ENCODE measurements around the gene SLC50A1.
A peak's percentile ranks its signal among the peaks of the same experiment; 100 is the strongest.
"Not testable (repeated sequence)": the region's sequence is repeated elsewhere in the genome, so short reads cannot be mapped to it uniquely, and the experiment has no call there.

Gene SLC50A1

DNA sequence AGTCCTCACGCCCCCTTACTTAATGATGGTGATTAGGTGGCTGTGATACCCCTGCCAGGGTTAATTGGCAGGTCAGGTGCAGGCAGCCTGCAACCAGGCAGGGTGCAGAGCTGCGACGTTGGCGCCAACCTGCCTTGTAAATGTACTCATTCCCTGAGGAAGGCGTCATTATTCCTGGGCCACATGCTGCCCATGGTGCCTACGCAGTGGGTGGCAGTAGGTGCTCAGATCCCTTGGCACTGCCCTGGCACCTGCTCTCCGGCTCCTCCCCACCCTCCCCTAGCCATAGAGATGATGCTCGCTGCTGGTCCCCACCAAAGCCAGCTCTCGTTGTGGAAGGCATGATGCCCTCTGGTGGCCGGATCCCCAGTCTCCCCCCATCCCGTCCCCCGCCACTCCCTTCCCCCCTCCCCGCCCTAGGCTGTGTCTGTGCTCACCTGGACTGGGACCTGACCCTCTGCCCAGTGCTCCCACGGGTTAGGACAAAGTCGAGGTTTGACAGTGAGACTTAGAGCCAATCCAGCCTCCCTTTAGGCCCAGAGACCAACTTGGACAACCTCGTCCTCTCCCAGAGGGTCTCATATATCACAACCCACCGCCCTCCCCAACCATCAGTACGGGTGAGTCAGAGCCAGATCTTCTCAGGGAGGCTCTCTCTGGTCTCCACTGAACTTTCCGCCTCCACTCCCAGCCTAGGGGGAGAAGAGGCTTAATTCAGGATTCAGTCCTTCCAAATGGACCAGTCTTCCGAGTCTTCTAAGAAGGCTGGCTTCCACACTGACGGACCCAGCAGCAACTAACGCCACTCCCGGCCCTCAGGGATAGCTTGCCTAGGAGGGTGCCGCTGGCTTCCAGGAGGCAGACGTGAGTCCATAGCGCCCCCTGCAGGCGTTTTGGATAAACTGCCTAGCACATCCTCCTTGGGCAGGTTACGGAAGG is 31.8 kb downstream of the SLC50A1 start (continued):
- TF ChIP-seq, protein P1, sequence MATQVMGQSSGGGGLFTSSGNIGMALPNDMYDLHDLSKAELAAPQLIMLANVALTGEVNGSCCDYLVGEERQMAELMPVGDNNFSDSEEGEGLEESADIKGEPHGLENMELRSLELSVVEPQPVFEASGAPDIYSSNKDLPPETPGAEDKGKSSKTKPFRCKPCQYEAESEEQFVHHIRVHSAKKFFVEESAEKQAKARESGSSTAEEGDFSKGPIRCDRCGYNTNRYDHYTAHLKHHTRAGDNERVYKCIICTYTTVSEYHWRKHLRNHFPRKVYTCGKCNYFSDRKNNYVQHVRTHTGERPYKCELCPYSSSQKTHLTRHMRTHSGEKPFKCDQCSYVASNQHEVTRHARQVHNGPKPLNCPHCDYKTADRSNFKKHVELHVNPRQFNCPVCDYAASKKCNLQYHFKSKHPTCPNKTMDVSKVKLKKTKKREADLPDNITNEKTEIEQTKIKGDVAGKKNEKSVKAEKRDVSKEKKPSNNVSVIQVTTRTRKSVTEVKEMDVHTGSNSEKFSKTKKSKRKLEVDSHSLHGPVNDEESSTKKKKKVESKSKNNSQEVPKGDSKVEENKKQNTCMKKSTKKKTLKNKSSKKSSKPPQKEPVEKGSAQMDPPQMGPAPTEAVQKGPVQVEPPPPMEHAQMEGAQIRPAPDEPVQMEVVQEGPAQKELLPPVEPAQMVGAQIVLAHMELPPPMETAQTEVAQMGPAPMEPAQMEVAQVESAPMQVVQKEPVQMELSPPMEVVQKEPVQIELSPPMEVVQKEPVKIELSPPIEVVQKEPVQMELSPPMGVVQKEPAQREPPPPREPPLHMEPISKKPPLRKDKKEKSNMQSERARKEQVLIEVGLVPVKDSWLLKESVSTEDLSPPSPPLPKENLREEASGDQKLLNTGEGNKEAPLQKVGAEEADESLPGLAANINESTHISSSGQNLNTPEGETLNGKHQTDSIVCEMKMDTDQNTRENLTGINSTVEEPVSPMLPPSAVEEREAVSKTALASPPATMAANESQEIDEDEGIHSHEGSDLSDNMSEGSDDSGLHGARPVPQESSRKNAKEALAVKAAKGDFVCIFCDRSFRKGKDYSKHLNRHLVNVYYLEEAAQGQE (tag by site-specific recombination; IDR thresholded peaks at IDR 0.05): 0 out of 2 replicates have a peak, but pooled peaks have one; percentile 24

DNA sequence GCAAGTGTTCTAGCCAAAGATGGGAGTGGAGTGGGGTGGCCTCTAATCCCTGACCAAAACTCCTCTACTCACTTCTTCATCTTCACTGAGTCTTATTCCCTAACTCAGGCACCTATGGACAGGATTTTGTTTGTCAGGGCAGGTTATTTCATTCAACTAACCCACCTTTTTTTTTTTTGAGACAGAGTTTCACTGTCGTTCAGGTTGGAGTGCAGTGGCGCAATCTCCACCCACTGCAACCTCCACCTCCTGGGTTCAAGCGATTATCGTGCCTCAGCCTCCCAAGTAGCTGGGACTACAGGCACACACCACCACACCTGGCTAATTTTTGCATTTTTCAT is 32.4 kb downstream of the SLC50A1 start:
- H3K4me1 ChIP-seq (ENCODE audit: control insufficient read depth, insufficient read depth, low read length); H3K4me3 ChIP-seq (ENCODE audit: low read depth, low read length); H3K27ac ChIP-seq (ENCODE audit: extremely low read depth, low read depth, low read length); H3K9me3 ChIP-seq (ENCODE audit: control insufficient read depth, insufficient read depth, low read depth, low read length): not testable (repeated sequence)
- H3K36me3 ChIP-seq (ENCODE audit: control insufficient read depth in 2 of 2, insufficient read depth in 1 of 2, low read length in 2 of 2): peaks cover 5 to 31% of the 10 kb centered on the region in 2 experiments; a peak in 2 of 3 replicates
- ChIA-PET POLR2A (interaction anchor here (0.6 to 1.8 kb wide), 8 partner anchors 25 to 472 kb away, joined by 3 to 17 read pairs (median 6); partner anchors contain the start of genes ADAM15, DPM3 and SLC50A1), CTCF (interaction anchor here (0.6 to 12.2 kb wide), 34 partner anchors 9 to 744 kb away, joined by 3 to 439 read pairs (median 4); partner anchors contain the start of genes ADAM15, EFNA4, PMVK and SLC50A1)
- 0 out of 2 replicates have a peak, but pooled peaks have one; percentile 1 for TF ChIP-seq ZNF324 (tag by site-specific recombination; IDR thresholded peaks at IDR 0.05)
- TF ChIP-seq ZNF600 (tag by site-specific recombination; IDR thresholded peaks at IDR 0.05): 0 out of 2 replicates have a peak, but pooled peaks have one; percentile 53
- TF ChIP-seq ZNF394 (tag by site-specific recombination; IDR thresholded peaks at IDR 0.05; ENCODE audit: borderline replicate concordance): peak; percentile 3; the same call in 1 of the 2 replicates
- peak; percentile 23; the same call in 1 of the 2 replicates for TF ChIP-seq ZFHX2 (tag by site-specific recombination; conservative IDR thresholded peaks at IDR 0.05)
- 0 out of 2 replicates have a peak, but pooled peaks have one; percentile 6 for TF ChIP-seq KLF7 (tag by site-specific recombination; IDR thresholded peaks at IDR 0.05; ENCODE audit: borderline replicate concordance)

- POLR2A ChIA-PET: interaction anchor here (0.6 to 1.8 kb wide), 7 partner anchors 26 to 472 kb away, joined by 3 to 17 read pairs (median 7); partner anchors contain the start of genes ADAM15 and DPM3
- no peaks in the 10 kb centered on the region for H3K9me3 ChIP-seq (ENCODE audit: control insufficient read depth, insufficient read depth, low read depth, low read length)
- H3K36me3 ChIP-seq (ENCODE audit: control insufficient read depth in 2 of 2, insufficient read depth in 1 of 2, low read length in 2 of 2): peaks cover 5 to 31% of the 10 kb centered on the region in 2 experiments; a peak in 2 of 3 replicates
- CTCF ChIA-PET: interaction anchor here (0.6 to 12.2 kb wide), 37 partner anchors 10 to 744 kb away, joined by 3 to 439 read pairs (median 4); partner anchors contain the start of genes ADAM15, EFNA4 and SLC50A1
- no peak overlapping the region for H3K27ac ChIP-seq (ENCODE audit: extremely low read depth, low read depth, low read length)
- H3K4me1 ChIP-seq (ENCODE audit: control insufficient read depth, insufficient read depth, low read length): no peaks in the 10 kb centered on the region; the same call in 1 of the 2 replicates
- H3K4me3 ChIP-seq (ENCODE audit: low read depth, low read length): no peak overlapping the region
- TF ChIP-seq, protein P2, sequence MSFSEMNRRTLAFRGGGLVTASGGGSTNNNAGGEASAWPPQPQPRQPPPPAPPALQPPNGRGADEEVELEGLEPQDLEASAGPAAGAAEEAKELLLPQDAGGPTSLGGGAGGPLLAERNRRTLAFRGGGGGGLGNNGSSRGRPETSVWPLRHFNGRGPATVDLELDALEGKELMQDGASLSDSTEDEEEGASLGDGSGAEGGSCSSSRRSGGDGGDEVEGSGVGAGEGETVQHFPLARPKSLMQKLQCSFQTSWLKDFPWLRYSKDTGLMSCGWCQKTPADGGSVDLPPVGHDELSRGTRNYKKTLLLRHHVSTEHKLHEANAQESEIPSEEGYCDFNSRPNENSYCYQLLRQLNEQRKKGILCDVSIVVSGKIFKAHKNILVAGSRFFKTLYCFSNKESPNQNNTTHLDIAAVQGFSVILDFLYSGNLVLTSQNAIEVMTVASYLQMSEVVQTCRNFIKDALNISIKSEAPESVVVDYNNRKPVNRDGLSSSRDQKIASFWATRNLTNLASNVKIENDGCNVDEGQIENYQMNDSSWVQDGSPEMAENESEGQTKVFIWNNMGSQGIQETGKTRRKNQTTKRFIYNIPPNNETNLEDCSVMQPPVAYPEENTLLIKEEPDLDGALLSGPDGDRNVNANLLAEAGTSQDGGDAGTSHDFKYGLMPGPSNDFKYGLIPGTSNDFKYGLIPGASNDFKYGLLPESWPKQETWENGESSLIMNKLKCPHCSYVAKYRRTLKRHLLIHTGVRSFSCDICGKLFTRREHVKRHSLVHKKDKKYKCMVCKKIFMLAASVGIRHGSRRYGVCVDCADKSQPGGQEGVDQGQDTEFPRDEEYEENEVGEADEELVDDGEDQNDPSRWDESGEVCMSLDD (tag by site-specific recombination; IDR thresholded peaks at IDR 0.05): no peak
- TF ChIP-seq ZNF146 (tag by site-specific recombination; IDR thresholded peaks at IDR 0.05): no peak
- TF ChIP-seq ZNF777 (tag by site-specific recombination; IDR thresholded peaks at IDR 0.05; ENCODE audit: borderline replicate concordance): no peak
- no peak for TF ChIP-seq ZNF707 (tag by site-specific recombination; IDR thresholded peaks at IDR 0.05)
- TF ChIP-seq, protein P3, sequence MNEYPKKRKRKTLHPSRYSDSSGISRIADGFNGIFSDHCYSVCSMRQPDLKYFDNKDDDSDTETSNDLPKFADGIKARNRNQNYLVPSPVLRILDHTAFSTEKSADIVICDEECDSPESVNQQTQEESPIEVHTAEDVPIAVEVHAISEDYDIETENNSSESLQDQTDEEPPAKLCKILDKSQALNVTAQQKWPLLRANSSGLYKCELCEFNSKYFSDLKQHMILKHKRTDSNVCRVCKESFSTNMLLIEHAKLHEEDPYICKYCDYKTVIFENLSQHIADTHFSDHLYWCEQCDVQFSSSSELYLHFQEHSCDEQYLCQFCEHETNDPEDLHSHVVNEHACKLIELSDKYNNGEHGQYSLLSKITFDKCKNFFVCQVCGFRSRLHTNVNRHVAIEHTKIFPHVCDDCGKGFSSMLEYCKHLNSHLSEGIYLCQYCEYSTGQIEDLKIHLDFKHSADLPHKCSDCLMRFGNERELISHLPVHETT (tag by site-specific recombination; IDR thresholded peaks at IDR 0.05): no peak
- no peak for TF ChIP-seq ZNF416 (tag by site-specific recombination; IDR thresholded peaks at IDR 0.05)
- no peak for TF ChIP-seq KLF10 (tag by site-specific recombination; IDR thresholded peaks at IDR 0.05)
- TF ChIP-seq ZNF155 (tag by site-specific recombination; IDR thresholded peaks at IDR 0.05): no peak
- TF ChIP-seq ZBTB6 (tag by site-specific recombination; IDR thresholded peaks at IDR 0.05): no peak
- TF ChIP-seq, protein P4, sequence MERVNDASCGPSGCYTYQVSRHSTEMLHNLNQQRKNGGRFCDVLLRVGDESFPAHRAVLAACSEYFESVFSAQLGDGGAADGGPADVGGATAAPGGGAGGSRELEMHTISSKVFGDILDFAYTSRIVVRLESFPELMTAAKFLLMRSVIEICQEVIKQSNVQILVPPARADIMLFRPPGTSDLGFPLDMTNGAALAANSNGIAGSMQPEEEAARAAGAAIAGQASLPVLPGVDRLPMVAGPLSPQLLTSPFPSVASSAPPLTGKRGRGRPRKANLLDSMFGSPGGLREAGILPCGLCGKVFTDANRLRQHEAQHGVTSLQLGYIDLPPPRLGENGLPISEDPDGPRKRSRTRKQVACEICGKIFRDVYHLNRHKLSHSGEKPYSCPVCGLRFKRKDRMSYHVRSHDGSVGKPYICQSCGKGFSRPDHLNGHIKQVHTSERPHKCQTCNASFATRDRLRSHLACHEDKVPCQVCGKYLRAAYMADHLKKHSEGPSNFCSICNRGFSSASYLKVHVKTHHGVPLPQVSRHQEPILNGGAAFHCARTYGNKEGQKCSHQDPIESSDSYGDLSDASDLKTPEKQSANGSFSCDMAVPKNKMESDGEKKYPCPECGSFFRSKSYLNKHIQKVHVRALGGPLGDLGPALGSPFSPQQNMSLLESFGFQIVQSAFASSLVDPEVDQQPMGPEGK (tag by site-specific recombination; IDR thresholded peaks at IDR 0.05): no peak
- TF ChIP-seq ZNF571 (tag by site-specific recombination; IDR thresholded peaks at IDR 0.05): no peak
These were observed 33.0 kb downstream of the SLC50A1 start for GRCh38 chr1:155168456-155169210.

Data from HEK293 (cell line).